Suprapubic skin (tissue), 4 donors: ENCODE measurements around the gene RDH14.

ENCODE experiments used
- POLR2A ChIP-seq, 2 donors: fragments of 450-650 bp; IDR thresholded peaks; one replicate each; pipeline ENCODE4 v1.6.1; 2017; ENCODE audit warnings: antibody characterized with exemption in 2 of 2, mild to moderate bottlenecking in 2 of 2, moderate library complexity in 2 of 2
- POLR2AphosphoS5 ChIP-seq, 3 donors: sonication (generic); formaldehyde crosslinking; IDR thresholded peaks; one replicate each; pipeline ENCODE4 v1.6.1; 2017; ENCODE audit warnings: antibody characterized with exemption in 3 of 3

- no peak for TF ChIP-seq POLR2AphosphoS5 (IDR thresholded peaks at IDR 0.05)
- TF ChIP-seq POLR2A (IDR thresholded peaks at IDR 0.05): no peak
Measured at GRCh38 chr2:18605115-18605514, 44.7 kb upstream of the RDH14 start.
